GM21515 (cell line): ENCODE results near the gene ELL.

Source experiments
- ATAC-seq: cut with Tn5 transposase; IDR thresholded peaks from one replicate; pipeline ENCODE4 v1.9.1; 2021; ENCODE audit not compliant: unreplicated experiment

Gene ELL

GRCh38 chr19:18449552-18449951, 72.3 kb downstream of the ELL start:
- no peak for ATAC-seq

GRCh38 chr19:18446811-18447359, 75.0 kb downstream of the ELL start:
- ATAC-seq: no peak

GRCh38 chr19:18446145-18446810, 75.6 kb downstream of the ELL start:
- no peak for ATAC-seq

- no peak for ATAC-seq
Observed at GRCh38 chr19:18445262-18445948, 76.5 kb downstream of the ELL start.

GRCh38 chr19:18444513-18444912, 77.4 kb downstream of the ELL start:
- ATAC-seq: no peak

- no peak for ATAC-seq
Observed at GRCh38 chr19:18443831-18444230, 78.0 kb downstream of the ELL start.

- ATAC-seq: no peak
Observed at GRCh38 chr19:18443406-18443805, 78.5 kb downstream of the ELL start.

- no peak for ATAC-seq
Observed at GRCh38 chr19:18442941-18443340, 78.9 kb downstream of the ELL start.

- ATAC-seq: no peak
Observed at GRCh38 chr19:18441804-18442788, 79.8 kb downstream of the ELL start.

GRCh38 chr19:18440936-18441803, 80.7 kb downstream of the ELL start:
- ATAC-seq: no peak

- no peak for ATAC-seq
Observed at GRCh38 chr19:18440415-18440877, 81.4 kb downstream of the ELL start.

- ATAC-seq: no peak
Observed at GRCh38 chr19:18439910-18440237, 82.0 kb downstream of the ELL start.

- ATAC-seq: no peak
Observed at GRCh38 chr19:18439025-18439909, 82.6 kb downstream of the ELL start.

GRCh38 chr19:18438331-18439024, 83.4 kb downstream of the ELL start:
- ATAC-seq: no peak

GRCh38 chr19:18437491-18438330, 84.2 kb downstream of the ELL start, which contains the start of gene ISYNA1:
TSS of gene ISYNA1 (minus strand) at chr19:18438133. CDS start at chr19:18437979, 154 bp downstream.
- no peak for ATAC-seq

GRCh38 chr19:18436671-18437490, 85.0 kb downstream of the ELL start:
- ATAC-seq: peak; percentile 42
